SU-DHL-6 (cell line): Measurements from ENCODE around the gene CCSER2.
"Not testable (repeated sequence)": the region's sequence is repeated elsewhere in the genome, so short reads cannot be mapped to it uniquely, and the experiment has no call there.

ENCODE experiments used
- H2AFZ ChIP-seq: fragments of 200-600 bp; sonication (generic); 2 replicates; pipeline ENCODE4 v1.6.1; 2014; ENCODE audit warnings: low read depth, mild to moderate bottlenecking, moderate library complexity, mixed read lengths, antibody characterized with exemption, low read length; ENCODE audit not compliant: severe bottlenecking
- H3F3A ChIP-seq: fragments of 200-600 bp; shearing (Covaris generic); 2 replicates; pipeline ENCODE4 v1.6.0; 2016; ENCODE audit warnings: antibody characterized with exemption, mild to moderate bottlenecking; ENCODE audit not compliant: insufficient read depth
- H3K27ac ChIP-seq: fragments of 200-600 bp; sonication (generic); 2 replicates; pipeline ENCODE4 v1.5.1; 2016; ENCODE audit warnings: low read depth, mild to moderate bottlenecking, low read length, moderate library complexity, mixed read lengths
- H3K27me3 ChIP-seq: fragments of 200-600 bp; sonication (generic), shearing (Covaris generic); 2 replicates; pipeline ENCODE4 v1.6.0; 2014; ENCODE audit warnings: mild to moderate bottlenecking, low read length
- H3K36me3 ChIP-seq: fragments of 200-600 bp; sonication (generic); 2 replicates; pipeline ENCODE4 v1.6.1; 2014; ENCODE audit warnings: mild to moderate bottlenecking, low read length, mixed read lengths
- H3K4me2 ChIP-seq: fragments of 300-600, 200-600 bp; shearing (Covaris generic), sonication (generic); 2 replicates; pipeline ENCODE4 v1.6.0; 2014; ENCODE audit warnings: low read length, low read depth, mild to moderate bottlenecking; ENCODE audit not compliant: poor library complexity, severe bottlenecking
- H3K4me3 ChIP-seq: fragments of 200-600 bp; sonication (generic); 2 replicates; pipeline ENCODE4 v1.5.1; 2014; ENCODE audit warnings: antibody characterized with exemption, low read length, mild to moderate bottlenecking, mixed read lengths; ENCODE audit not compliant: insufficient read depth, poor library complexity, severe bottlenecking
- H3K79me2 ChIP-seq: fragments of 200-600 bp; sonication (generic); 2 replicates; pipeline ENCODE4 v1.6.1; 2014; ENCODE audit warnings: mild to moderate bottlenecking, low read length, moderate library complexity; ENCODE audit not compliant: insufficient read depth
- H3K9ac ChIP-seq: fragments of 200-600 bp; sonication (generic); 2 replicates; pipeline ENCODE4 v1.7.0; 2014; ENCODE audit warnings: mild to moderate bottlenecking, low read length
- H3K9me2 ChIP-seq: fragments of 200-600 bp; sonication (generic); replicated peaks from 2 replicates; pipeline ENCODE4 v1.6.1; 2014; ENCODE audit warnings: low read length; ENCODE audit not compliant: insufficient read depth
- H3K9me3 ChIP-seq: fragments of 200-600 bp; sonication (generic); 2 replicates; pipeline ENCODE4 v1.6.1; 2014; ENCODE audit warnings: low read length, mixed read lengths; ENCODE audit not compliant: insufficient read depth
- H4K20me1 ChIP-seq: fragments of 200-600 bp; sonication (generic); 2 replicates; pipeline ENCODE4 v1.6.1; 2014; ENCODE audit warnings: low read depth, mild to moderate bottlenecking, antibody characterized with exemption, low read length, moderate library complexity, mixed read lengths
- CTCF ChIP-seq: fragments of 200-600 bp; sonication (generic); IDR thresholded peaks from one replicate; pipeline ENCODE4 v1.5.1; 2017; ENCODE audit warnings: antibody characterized with exemption, mild to moderate bottlenecking, low read length, moderate library complexity; ENCODE audit not compliant: insufficient read depth, poor library complexity, severe bottlenecking
- EZH2phosphoT487 ChIP-seq: fragments of 200-600 bp; sonication (generic), shearing (Covaris generic); conservative IDR thresholded peaks from 2 replicates; pipeline ENCODE4 v1.6.1; 2018; ENCODE audit warnings: mild to moderate bottlenecking, antibody characterized with exemption, low read length, moderate library complexity, mixed read lengths

CCSER2 gene, protein sequence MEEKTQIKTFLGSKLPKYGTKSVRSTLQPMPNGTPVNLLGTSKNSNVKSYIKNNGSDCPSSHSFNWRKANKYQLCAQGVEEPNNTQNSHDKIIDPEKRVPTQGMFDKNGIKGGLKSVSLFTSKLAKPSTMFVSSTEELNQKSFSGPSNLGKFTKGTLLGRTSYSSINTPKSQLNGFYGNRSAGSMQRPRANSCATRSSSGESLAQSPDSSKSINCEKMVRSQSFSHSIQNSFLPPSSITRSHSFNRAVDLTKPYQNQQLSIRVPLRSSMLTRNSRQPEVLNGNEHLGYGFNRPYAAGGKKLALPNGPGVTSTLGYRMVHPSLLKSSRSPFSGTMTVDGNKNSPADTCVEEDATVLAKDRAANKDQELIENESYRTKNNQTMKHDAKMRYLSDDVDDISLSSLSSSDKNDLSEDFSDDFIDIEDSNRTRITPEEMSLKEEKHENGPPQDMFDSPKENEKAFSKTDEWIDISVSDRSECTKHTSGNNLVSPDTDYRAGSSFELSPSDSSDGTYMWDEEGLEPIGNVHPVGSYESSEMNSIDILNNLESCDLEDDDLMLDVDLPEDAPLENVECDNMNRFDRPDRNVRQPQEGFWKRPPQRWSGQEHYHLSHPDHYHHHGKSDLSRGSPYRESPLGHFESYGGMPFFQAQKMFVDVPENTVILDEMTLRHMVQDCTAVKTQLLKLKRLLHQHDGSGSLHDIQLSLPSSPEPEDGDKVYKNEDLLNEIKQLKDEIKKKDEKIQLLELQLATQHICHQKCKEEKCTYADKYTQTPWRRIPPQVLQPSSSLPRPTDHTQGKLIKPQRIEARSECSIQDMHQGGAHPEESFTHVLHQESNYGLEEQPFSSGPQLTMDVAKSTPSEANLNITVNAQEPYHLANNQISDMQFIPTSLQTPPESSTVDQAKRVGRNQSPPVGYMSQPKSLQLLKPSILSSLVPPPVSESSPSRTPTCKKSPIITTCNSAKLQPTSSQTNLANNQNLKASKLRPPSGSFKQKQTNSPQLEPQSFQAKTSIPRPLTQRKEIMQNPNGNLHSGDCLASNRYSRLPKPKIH

GRCh38 chr10:84328418-84329195 is at the start of gene CCSER2:
Gene CCSER2, plus strand, starts transcription at chr10:84328589. Its CDS starts 42,464 bp downstream, at chr10:84371053.
- H3K9me2 ChIP-seq: no peaks in the 10 kb centered on the region
- H3K27me3 ChIP-seq: no peaks in the 10 kb centered on the region
- H4K20me1 ChIP-seq: no peaks in the 10 kb centered on the region
- H3F3A ChIP-seq: no peaks in the 10 kb centered on the region; the same call in 1 of the 2 replicates
- H3K9me3 ChIP-seq: no peaks in the 10 kb centered on the region
- TF ChIP-seq EZH2phosphoT487: no peak
- TF ChIP-seq CTCF: no peak
- H3K27ac ChIP-seq: peak within 1 kb of the TSS; percentile 74
- peak within 1 kb of the TSS; percentile 80 for H3K9ac ChIP-seq
- H3K79me2 ChIP-seq: peaks cover 13% of the 10 kb centered on the region; the same call in 1 of the 2 replicates
- H3K36me3 ChIP-seq: no peaks in the 10 kb centered on the region
- H3K4me2 ChIP-seq: peak within 1 kb of the TSS; percentile 87
- peak within 1 kb of the TSS; percentile 100 for H2AFZ ChIP-seq
- H3K4me3 ChIP-seq: peak within 1 kb of the TSS; percentile 63

DNA sequence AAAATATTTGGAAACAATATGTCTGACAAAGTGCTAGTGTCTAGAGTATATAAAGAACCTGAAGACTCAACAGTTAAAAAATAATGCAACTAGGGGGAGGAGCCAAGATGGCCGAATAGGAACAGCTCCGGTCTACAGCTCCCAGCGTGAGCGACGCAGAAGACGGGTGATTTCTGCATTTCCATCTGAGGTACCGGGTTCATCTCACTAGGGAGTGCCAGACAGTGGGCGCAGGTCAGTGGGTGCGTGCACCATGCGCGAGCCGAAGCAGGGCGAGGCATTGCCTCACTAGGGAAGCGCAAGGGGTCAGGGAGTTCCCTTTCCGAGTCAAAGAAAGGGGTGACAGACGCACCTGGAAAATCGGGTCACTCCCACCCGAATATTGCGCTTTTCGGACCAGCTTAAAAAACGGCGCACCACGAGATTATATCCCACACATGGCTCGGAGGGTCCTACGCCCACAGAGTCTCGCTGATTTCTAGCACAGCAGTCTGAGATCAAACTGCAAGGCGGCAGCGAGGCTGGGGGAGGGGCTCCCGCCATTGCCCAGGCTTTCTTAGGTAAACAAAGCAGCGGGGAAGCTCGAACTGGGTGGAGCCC is 48.4 kb upstream of the CCSER2 start:
- H3K36me3 ChIP-seq, H3F3A ChIP-seq, H3K9me3 ChIP-seq, H4K20me1 ChIP-seq, H3K9me2 ChIP-seq, H3K27me3 ChIP-seq, H3K79me2 ChIP-seq, H3K27ac ChIP-seq, H3K4me2 ChIP-seq, H3K4me3 ChIP-seq, H2AFZ ChIP-seq, H3K9ac ChIP-seq: not testable (repeated sequence)

GRCh38 chr10:84286695-84287094 is 41.7 kb upstream of the CCSER2 start:
- no peaks in the 10 kb centered on the region for H3K9me2 ChIP-seq
- H4K20me1 ChIP-seq: no peaks in the 10 kb centered on the region

More at GRCh38 chr10:84286695-84287094, 41.7 kb upstream of the CCSER2 start:
- Histone ChIP-seq H3K9ac (no peak overlapping the region), H3K4me3 (no peak overlapping the region), H3F3A (no peaks in the 10 kb centered on the region), H3K9me3 (no peaks in the 10 kb centered on the region), H2AFZ (no peak overlapping the region), H3K4me2 (no peak overlapping the region), H3K27ac (no peak overlapping the region), H3K36me3 (no peaks in the 10 kb centered on the region), H3K79me2 (no peaks in the 10 kb centered on the region), H3K27me3 (no peaks in the 10 kb centered on the region; the same call in 1 of the 2 replicates)
- TF ChIP-seq CTCF (no peak), EZH2phosphoT487 (no peak)
